ENCODE data around the gene DTNBP1.

Gene DTNBP1

DNA sequence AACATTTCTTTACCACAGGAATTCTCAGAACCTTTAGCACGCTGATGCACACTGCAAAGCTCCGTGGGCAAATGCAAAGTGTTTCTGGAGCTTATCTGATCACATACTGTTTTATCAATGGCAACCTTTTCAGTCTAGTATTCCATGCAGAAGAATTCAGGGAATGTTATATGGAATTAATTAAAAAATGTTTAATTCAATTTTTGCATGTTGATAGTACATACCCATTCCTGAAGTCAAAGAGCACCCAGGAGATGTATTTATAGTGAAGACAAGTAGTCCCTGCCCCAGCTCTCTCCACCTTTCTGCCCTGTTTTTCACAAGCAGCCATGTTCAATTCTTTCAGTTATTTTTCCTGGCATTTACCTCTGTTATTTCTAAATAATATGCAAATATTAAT lies 55.2 kb downstream of the DTNBP1 start:
- Histone ChIP-seq H3K9me3 (ENCODE audit: control insufficient read depth, low read length) (no peaks in the 10 kb centered on the region), H3K4me1 (ENCODE audit: control insufficient read depth, insufficient read depth, low read length, poor library complexity, severe bottlenecking) (peaks cover 8% of the 10 kb centered on the region), H3K27ac (ENCODE audit: low read depth, low read length, severe bottlenecking) (no peak overlapping the region), H3K36me3 (ENCODE audit: control insufficient read depth, insufficient read depth, low read length) (peaks cover 12% of the 10 kb centered on the region), H3K4me3 (ENCODE audit: extremely low read depth, insufficient read depth, low read length, poor library complexity, severe bottlenecking) (no peak overlapping the region)
- WGBS, 2 experiments (ENCODE audit: insufficient coverage in 2 of 2): 60 to 70% methylated on average over 2 of the region's 2 CpGs

DNA sequence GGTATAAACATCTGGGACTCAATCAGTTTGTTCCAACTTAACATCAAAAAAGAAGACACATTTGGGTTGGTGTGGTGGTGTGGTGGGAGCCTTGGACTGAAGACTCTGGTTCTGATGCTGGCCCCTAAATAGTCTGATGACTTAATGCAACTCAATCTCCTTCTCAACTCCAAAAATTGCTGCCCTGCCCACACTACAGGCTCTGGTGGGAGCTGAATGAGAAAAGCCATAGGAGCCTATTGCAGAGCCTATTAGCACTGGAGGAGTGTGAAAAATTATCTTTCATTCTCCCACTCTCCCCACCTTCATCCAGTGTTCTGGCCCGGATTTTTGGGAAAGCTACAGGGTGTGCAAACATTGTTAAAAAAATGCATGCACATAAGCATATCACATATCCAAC lies 56.5 kb downstream of the DTNBP1 start:
- no CpG with 5 or more reads among the region's 1 CpG for WGBS, 2 experiments (ENCODE audit: insufficient coverage in 2 of 2)
- H3K4me3 ChIP-seq (ENCODE audit: extremely low read depth, insufficient read depth, low read length, poor library complexity, severe bottlenecking): no peak overlapping the region
- H3K36me3 ChIP-seq (ENCODE audit: control insufficient read depth, insufficient read depth, low read length): peaks cover 12% of the 10 kb centered on the region
- H3K9me3 ChIP-seq (ENCODE audit: control insufficient read depth, low read length): no peaks in the 10 kb centered on the region
- peaks cover 8% of the 10 kb centered on the region for H3K4me1 ChIP-seq (ENCODE audit: control insufficient read depth, insufficient read depth, low read length, poor library complexity, severe bottlenecking)
- H3K27ac ChIP-seq (ENCODE audit: low read depth, low read length, severe bottlenecking): no peak overlapping the region

DNA sequence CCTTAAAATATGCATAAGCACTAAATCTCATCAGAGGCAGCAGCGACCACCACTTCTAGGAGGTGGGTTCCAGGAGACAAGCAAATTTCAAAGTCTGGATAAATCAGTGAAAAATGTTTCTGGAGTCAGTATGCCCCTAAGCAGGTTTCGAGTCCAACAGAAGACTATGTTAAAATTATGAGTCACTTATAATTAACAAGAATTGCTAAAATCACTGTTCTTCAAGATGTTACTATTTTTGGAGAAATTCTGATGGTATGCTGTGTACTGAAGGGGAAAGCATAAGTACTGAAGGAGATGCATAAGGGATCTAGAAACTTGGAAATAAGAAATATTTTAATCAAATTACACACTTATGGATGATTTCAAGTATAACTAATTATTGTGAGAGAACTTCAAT lies 58.0 kb downstream of the DTNBP1 start:
- WGBS, 2 experiments (ENCODE audit: insufficient coverage in 2 of 2): no CpG with 5 or more reads among the region's 2 CpGs
- Histone ChIP-seq H3K36me3 (ENCODE audit: control insufficient read depth, insufficient read depth, low read length) (peaks cover 6% of the 10 kb centered on the region), H3K4me3 (ENCODE audit: extremely low read depth, insufficient read depth, low read length, poor library complexity, severe bottlenecking) (no peak overlapping the region), H3K4me1 (ENCODE audit: control insufficient read depth, insufficient read depth, low read length, poor library complexity, severe bottlenecking) (peaks cover 8% of the 10 kb centered on the region), H3K27ac (ENCODE audit: low read depth, low read length, severe bottlenecking) (no peak overlapping the region), H3K9me3 (ENCODE audit: control insufficient read depth, low read length) (no peaks in the 10 kb centered on the region)

DNA sequence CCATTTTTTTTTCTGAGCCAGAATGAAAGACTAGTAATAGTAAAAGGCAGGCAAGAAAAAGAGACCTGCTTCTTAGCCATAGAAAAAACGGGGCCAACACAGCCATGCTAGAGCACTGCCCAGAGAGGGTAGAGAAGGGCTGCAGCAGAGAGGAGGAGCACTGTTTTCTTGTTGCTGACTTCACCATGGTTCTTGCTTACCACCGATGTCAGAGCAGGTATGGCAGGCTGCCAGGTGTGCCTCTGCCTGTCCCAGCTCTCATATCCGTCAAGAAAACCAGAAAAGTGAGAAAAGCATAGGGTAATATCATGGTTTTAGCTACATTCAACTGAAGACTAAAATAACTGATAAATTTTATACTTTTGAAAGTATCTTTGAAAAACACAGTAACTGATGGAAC lies 60.7 kb downstream of the DTNBP1 start:
- no peak overlapping the region for H3K27ac ChIP-seq (ENCODE audit: low read depth, low read length, severe bottlenecking)
- H3K36me3 ChIP-seq (ENCODE audit: control insufficient read depth, insufficient read depth, low read length): peaks cover 6% of the 10 kb centered on the region
- H3K9me3 ChIP-seq (ENCODE audit: control insufficient read depth, low read length): no peaks in the 10 kb centered on the region
- 72 to 81% methylated on average over 2 of the region's 3 CpGs for WGBS, 2 experiments (ENCODE audit: insufficient coverage in 2 of 2)
- no peak overlapping the region for H3K4me3 ChIP-seq (ENCODE audit: extremely low read depth, insufficient read depth, low read length, poor library complexity, severe bottlenecking)
- no peaks in the 10 kb centered on the region for H3K4me1 ChIP-seq (ENCODE audit: control insufficient read depth, insufficient read depth, low read length, poor library complexity, severe bottlenecking)

DNA sequence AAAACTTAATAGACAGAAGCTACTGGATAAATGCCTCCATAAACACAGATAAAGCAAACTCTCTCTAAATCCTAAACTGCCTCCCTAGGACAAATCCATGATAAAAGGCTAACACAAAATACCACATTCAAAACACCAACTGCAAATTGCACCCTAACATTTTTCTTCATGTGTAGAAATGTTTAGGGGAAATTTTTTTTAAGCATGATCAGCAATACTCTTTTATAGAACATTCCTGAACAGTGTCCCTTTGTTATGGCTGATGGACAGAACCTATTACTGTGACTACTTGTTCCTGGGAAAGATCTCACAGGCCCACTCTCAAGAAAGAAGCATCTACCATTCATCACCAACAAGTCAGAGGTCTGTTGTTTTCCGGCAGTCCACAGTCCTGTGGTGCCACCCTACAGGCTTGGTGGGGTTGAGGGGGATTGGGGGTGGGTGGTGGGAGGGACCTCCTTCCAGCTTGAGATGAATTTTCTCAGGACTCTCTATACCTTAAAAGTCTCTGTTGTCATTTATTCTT lies 64.5 kb downstream of the DTNBP1 start:
- WGBS, 2 experiments (ENCODE audit: insufficient coverage in 2 of 2): no CpG with 5 or more reads among the region's 1 CpG
- H3K4me1 ChIP-seq (ENCODE audit: control insufficient read depth, insufficient read depth, low read length, poor library complexity, severe bottlenecking): no peaks in the 10 kb centered on the region

DNA sequence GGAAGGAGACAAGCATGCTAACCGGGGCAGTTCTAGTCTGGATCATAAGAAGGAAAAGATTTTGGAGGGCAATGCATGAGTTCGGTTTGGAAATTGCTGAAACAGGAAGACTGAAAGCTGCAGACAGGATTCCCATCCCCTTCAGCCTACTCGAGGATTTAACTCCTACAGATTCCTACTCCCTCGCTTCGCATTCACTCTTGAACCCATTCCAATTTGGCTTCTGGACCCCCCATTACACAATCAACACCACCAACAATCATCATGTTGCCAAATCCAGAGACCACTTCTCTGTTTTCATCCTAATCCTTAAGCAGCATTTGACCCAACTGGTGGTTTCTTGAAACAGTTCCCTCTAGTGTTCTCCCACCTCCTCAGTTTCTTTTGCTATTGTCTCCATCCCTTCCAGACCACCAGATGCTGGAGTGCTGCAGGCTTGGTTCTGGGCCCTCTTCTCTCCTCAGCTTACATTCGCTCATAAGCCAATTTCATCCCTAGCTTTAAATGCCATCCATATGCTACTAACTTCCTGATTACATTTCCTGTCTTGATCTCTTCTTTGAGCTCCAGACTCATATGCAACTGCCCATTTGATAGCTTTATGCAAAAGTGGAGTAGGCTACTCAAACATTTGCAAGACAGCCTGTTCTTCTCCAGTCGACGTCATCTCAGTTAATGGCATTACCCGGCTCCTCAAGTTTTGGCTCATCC lies 66.5 kb downstream of the DTNBP1 start:
- no peaks in the 10 kb centered on the region for H3K36me3 ChIP-seq (ENCODE audit: control insufficient read depth, insufficient read depth, low read length)
- no peak overlapping the region for H3K4me3 ChIP-seq (ENCODE audit: extremely low read depth, insufficient read depth, low read length, poor library complexity, severe bottlenecking)
- 96% methylated on average over 8 to 9 of the region's 9 CpGs for WGBS, 2 experiments (ENCODE audit: insufficient coverage in 2 of 2)
- H3K27ac ChIP-seq (ENCODE audit: low read depth, low read length, severe bottlenecking): no peak overlapping the region
- H3K9me3 ChIP-seq (ENCODE audit: control insufficient read depth, low read length): no peaks in the 10 kb centered on the region
- no peaks in the 10 kb centered on the region for H3K4me1 ChIP-seq (ENCODE audit: control insufficient read depth, insufficient read depth, low read length, poor library complexity, severe bottlenecking)

More for the DNA sequence above, 64.5 kb downstream of the DTNBP1 start:
- no peaks in the 10 kb centered on the region for H3K36me3 ChIP-seq (ENCODE audit: control insufficient read depth, insufficient read depth, low read length)
- H3K4me3 ChIP-seq (ENCODE audit: extremely low read depth, insufficient read depth, low read length, poor library complexity, severe bottlenecking): no peak overlapping the region
- no peaks in the 10 kb centered on the region for H3K9me3 ChIP-seq (ENCODE audit: control insufficient read depth, low read length)
- H3K27ac ChIP-seq (ENCODE audit: low read depth, low read length, severe bottlenecking): no peak overlapping the region

DNA sequence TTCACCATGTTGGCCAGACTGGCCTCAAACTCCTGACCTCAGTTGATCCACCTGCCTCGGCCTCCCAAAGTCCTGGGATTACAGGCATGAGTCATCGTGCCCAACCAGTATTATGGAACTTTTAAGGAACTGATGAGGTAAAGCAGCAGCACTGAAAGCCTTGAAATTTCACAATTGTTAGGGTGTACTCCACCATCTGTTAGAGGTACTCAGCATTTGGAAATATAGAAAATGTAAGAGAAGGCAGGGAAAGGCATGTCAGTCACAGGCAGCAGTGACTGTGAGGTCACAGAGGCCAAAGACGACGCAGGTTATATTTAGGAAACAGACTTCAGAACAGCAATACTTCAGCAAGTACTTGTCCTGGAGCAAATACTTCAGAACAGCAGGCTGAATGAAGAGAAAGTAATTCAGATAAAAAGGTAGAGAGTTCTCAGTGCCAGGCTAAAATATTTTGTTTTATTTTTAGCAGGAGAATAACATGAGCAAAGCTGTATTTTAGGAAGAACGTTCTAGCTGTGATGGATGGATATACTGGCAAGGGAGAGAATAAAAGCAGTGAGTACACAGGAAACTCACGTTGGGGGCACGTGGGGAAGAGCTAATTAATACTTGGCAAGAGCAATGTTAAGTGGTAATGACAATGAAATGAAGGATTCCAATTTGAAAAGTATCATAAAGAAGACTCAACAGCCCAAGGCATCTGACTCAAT lies 67.2 kb downstream of the DTNBP1 start:
- H3K36me3 ChIP-seq (ENCODE audit: control insufficient read depth, insufficient read depth, low read length): no peaks in the 10 kb centered on the region
- no peak overlapping the region for H3K27ac ChIP-seq (ENCODE audit: low read depth, low read length, severe bottlenecking)
- no peaks in the 10 kb centered on the region for H3K4me1 ChIP-seq (ENCODE audit: control insufficient read depth, insufficient read depth, low read length, poor library complexity, severe bottlenecking)
- 77 to 88% methylated on average over 3 to 6 of the region's 7 CpGs for WGBS, 2 experiments (ENCODE audit: insufficient coverage in 2 of 2)
- H3K9me3 ChIP-seq (ENCODE audit: control insufficient read depth, low read length): no peaks in the 10 kb centered on the region
- no peak overlapping the region for H3K4me3 ChIP-seq (ENCODE audit: extremely low read depth, insufficient read depth, low read length, poor library complexity, severe bottlenecking)

DNA sequence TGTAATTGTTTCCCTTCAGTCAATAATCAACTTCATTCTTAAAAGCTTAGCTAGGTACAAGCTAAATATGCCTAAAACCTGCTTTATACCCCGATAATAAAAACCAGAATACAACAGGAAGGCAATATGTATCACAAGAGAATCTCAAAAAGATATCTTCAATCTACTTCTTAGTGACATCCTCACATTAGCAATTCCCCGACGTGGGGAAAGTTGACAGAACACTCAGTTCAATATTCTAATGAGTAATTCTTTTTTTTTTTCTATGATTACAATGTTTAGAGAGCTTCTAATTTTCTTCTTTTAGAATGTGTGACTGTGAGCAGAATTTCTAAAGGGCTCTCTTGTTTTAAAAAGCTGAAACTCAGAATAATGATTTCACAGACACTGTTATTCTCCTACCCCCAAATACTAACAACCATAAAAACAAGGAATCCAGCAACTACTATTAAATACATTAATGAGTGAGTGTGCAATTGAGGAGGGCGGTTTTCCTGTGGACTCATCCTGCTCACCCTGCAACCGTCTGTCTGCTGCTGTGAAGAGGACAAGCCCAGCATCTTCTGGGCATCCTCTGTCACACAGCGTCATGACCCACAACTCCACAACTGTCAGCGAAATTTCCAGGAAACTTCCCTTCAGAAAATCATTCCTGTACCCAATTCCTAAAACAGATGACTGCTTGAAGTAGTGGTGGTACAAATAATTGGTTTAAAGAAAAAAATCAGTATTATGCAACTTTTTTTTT lies 68.1 kb downstream of the DTNBP1 start:
- H3K4me1 ChIP-seq (ENCODE audit: control insufficient read depth, insufficient read depth, low read length, poor library complexity, severe bottlenecking): no peaks in the 10 kb centered on the region
- WGBS, 2 experiments (ENCODE audit: insufficient coverage in 2 of 2): 90 to 94% methylated on average over 2 to 3 of the region's 7 CpGs
- no peaks in the 10 kb centered on the region for H3K36me3 ChIP-seq (ENCODE audit: control insufficient read depth, insufficient read depth, low read length)
- no peak overlapping the region for H3K27ac ChIP-seq (ENCODE audit: low read depth, low read length, severe bottlenecking)
- no peaks in the 10 kb centered on the region for H3K9me3 ChIP-seq (ENCODE audit: control insufficient read depth, low read length)
- no peak overlapping the region for H3K4me3 ChIP-seq (ENCODE audit: extremely low read depth, insufficient read depth, low read length, poor library complexity, severe bottlenecking)

DNA sequence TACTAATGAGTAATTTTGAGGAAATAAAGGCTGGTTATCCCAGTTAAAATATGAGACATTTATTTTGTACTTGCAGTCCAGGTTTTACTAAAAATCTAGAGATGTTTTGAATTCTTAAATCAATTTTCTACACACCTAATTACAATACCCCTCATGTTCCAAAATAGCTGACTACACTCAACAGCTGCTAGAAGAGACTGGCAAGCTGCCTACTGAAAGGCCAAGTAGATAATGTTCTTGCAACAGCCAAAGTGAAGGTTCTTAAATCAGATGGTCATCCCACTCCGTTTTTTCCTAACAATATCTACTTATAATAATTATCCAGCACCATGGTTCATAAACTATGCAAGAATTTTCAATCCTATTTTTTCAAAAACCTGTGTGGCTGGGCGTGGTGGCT lies 69.0 kb downstream of the DTNBP1 start:
- 89 to 100% methylated on average over 1 to 2 of the region's 2 CpGs for WGBS, 2 experiments (ENCODE audit: insufficient coverage in 2 of 2)
- H3K9me3 ChIP-seq (ENCODE audit: control insufficient read depth, low read length): no peaks in the 10 kb centered on the region
- no peak overlapping the region for H3K27ac ChIP-seq (ENCODE audit: low read depth, low read length, severe bottlenecking)
- no peak overlapping the region for H3K4me3 ChIP-seq (ENCODE audit: extremely low read depth, insufficient read depth, low read length, poor library complexity, severe bottlenecking)
- H3K4me1 ChIP-seq (ENCODE audit: control insufficient read depth, insufficient read depth, low read length, poor library complexity, severe bottlenecking): peaks cover 5% of the 10 kb centered on the region
- H3K36me3 ChIP-seq (ENCODE audit: control insufficient read depth, insufficient read depth, low read length): no peaks in the 10 kb centered on the region

DNA sequence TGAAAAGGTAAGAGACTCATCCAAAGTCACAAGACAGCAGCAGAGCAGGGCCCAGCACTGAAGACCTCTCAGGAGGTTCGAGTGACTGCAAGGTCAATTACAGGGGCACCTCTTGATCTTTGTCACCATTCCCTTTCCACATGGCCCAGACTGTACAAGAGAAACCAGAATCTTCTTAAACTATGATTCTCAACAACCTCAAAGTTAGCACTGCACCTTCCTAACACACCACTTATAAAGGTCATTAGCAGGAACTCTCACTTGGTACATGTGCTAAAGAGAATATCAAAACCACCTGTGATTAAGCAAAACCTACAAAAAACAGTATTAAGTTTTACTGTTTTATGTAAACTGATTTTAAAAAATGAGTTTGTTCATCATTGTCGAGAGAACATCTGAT lies 70.2 kb downstream of the DTNBP1 start:
- no peaks in the 10 kb centered on the region for H3K36me3 ChIP-seq (ENCODE audit: control insufficient read depth, insufficient read depth, low read length)
- WGBS, 2 experiments (ENCODE audit: insufficient coverage in 2 of 2): 80 to 100% methylated on average over 1 of the region's 2 CpGs
- H3K4me1 ChIP-seq (ENCODE audit: control insufficient read depth, insufficient read depth, low read length, poor library complexity, severe bottlenecking): peaks cover 6% of the 10 kb centered on the region
- H3K27ac ChIP-seq (ENCODE audit: low read depth, low read length, severe bottlenecking): no peak overlapping the region
- H3K4me3 ChIP-seq (ENCODE audit: extremely low read depth, insufficient read depth, low read length, poor library complexity, severe bottlenecking): no peak overlapping the region
- no peaks in the 10 kb centered on the region for H3K9me3 ChIP-seq (ENCODE audit: control insufficient read depth, low read length)

Measured in mesodermal cell (in vitro differentiated cells).